ENCODE data around the gene CMC4.

The CMC4 gene

GRCh38 chrX:155053656-155054055, 17.3 kb downstream of the CMC4 start:
- no peak for DNase-seq (ENCODE audit: low read depth)

DNA sequence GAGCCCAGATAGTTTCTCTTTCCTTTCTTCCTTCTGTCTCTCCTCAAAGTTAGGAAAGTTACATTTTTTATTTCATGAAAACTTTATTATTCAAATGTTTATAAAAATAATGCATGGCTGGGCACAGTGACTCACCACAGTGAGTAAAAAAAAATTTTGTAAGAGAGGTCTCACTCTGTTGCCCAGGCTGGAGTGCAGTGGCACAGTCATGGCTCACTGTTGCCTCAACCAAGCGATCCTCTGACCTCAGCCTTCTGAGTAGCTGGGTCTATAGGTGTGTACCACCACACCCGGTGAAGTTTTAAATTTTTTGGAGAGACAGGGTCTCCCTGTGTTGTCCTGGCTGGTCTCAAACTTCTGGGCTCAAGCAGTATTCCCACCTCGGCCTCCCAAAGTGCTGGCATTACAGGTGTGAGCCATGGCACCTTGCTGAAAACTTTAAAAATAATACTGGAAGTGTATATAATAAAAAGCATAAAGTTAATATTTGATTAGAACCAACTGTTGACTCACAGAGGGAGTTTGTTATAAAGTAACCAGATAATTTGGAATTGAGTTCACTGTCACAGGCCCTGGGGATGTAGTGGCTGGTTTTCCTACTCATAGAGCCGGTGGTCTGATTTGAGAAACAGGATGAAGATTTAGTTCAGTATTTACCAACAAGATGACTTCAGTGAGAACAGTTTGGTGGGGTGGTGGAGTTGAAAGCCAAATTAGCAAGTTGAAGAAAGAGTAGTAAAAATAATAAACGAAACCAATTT, 18.0 kb downstream of the CMC4 start:
- no peak for DNase-seq (ENCODE audit: low read depth)

DNA sequence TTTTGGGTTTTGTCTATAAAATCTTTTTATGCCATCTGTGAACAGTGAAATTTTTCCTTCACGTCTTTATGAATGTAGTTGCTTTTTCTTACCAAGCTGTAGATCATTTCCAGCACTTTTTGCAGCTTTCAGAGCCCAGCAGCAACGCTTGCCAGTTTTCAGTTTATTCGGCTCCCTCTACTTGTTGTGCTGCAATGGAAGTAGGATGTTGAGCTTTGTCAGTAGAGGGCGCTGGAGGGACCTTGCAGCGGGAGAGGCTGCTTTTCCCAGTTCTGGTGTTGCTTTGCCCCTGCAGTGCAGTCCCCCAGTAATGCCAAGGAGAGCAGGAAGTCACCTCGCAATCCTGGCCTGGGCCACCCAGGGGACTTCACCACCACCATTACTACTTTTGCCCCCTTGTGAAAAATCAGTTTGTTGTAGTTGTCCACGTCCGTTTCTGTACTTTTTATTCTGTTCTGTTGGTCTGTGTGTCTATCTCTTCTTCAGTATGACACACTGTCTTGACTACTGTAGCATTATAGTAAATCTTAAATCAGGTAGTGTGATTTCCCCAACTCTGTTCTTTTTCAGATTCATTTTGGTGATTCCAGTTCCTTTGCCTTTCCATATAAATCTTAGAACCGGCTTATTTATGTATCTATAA, 21.8 kb downstream of the CMC4 start:
- no peak for DNase-seq (ENCODE audit: low read depth)

DNA sequence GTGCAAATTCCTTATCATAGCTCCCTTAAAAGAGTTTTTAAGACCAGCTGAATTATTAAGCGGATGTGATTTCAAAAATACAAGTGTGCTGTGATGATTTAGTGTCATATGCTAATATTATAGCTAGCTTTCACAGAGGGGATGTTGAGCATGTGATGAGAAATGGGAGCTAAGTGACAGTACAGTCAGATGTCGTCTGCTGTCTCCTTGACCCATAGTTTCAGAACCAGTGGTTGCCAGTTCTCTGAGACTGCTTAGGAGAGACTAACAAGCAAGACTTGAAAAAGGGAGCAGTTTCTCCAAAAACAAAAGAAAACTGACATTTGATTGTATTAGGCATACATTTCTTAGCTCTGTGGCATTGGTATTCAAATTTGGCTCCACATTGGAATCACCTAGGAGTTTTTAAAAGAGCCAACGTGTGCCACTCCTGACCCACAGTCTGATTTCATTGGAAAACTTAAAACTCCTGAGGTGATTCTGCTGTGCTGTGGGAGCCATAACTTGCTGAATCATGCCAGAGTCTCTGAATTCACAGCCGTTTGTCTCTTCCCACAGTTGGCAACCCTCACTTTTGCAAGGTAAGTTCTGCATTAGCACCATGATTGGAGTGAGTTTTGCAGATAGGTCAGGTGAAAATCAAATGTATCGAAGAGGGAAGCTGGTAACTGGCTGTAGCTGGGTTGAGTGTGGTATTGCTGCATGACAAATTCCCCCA, 24.0 kb downstream of the CMC4 start:
- DNase-seq (ENCODE audit: low read depth): no peak

- DNase-seq (ENCODE audit: low read depth): no peak
Measured at GRCh38 chrX:155046129-155046810, 24.7 kb downstream of the CMC4 start.

GRCh38 chrX:155035688-155036087, 35.2 kb downstream of the CMC4 start:
- no peak for DNase-seq (ENCODE audit: low read depth)

DNA sequence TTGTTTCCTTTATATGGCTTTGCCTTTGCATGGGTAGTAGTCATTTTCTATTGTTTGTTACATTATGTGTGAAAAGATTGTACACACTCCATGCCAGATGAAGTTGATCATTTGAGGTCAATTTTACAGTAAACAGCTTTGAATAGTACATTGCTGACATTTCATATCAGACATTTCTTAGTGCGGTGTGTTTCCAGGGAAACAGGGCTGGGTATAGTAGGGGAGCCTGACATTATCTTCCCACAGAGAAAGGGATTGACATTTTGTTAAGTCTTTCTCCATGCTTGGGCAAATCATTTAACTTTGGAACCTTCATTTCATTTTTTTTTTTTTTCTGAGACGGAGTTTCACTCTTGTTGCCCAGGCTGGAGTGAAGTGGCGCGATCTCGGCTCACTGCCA, 39.3 kb downstream of the CMC4 start:
- no peak for DNase-seq (ENCODE audit: low read depth)

- DNase-seq (ENCODE audit: low read depth): no peak
Measured at GRCh38 chrX:155028877-155029291, 42.1 kb downstream of the CMC4 start.

DNA sequence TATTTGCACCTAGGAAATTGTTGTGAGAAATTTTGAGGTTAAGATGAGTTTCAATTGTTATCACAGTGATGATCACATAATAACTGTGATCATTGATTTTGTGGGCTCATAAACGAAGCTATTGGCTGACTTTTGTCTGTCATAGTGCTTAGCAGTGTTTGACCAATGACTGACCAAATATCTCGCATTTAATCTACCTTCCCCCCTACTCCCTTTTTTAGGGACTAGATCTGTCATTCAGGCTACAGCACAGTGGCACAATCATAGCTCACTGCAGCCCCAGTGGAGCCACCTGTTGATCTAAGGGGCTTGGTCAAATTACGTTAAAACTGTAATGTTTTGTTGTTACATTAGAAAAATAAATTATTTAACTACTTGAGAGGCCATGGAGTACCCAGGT, 42.8 kb downstream of the CMC4 start:
- DNase-seq (ENCODE audit: low read depth): no peak

DNA sequence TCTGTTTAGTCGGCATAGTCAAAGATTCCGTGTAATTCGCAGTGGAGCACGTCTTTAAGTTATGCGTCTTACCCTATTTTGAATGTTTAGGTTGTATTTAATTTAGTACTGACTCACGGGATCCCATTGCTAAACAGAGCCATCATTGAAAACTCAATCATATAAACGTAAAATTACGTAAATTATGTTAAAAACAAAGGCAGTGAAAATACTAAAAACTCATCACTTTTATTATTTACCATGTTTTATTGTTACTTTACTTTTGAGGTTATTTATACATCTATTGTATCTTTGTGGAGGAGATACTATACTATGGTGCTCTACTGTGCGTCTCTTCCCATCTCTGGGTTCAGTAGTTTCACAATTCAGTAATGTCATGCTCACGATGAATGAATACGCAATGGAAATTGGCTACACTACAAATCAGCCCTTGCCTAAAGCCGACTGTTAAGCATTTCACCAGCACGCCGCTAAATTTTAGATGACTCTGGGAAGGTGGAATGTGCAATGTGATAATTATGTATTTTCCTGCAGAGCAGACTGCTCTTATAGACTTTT, 43.3 kb downstream of the CMC4 start:
- DNase-seq (ENCODE audit: low read depth): no peak

- DNase-seq (ENCODE audit: low read depth): peak; percentile 89
Measured at GRCh38 chrX:155026727-155027508, 44.0 kb downstream of the CMC4 start, which contains the start of gene FUNDC2. TSS of gene FUNDC2 (plus strand) at chrX:155026844. CDS start at chrX:155026939, 95 bp downstream.

GRCh38 chrX:155026420-155026726, 44.6 kb downstream of the CMC4 start:
- DNase-seq (ENCODE audit: low read depth): no peak

DNA sequence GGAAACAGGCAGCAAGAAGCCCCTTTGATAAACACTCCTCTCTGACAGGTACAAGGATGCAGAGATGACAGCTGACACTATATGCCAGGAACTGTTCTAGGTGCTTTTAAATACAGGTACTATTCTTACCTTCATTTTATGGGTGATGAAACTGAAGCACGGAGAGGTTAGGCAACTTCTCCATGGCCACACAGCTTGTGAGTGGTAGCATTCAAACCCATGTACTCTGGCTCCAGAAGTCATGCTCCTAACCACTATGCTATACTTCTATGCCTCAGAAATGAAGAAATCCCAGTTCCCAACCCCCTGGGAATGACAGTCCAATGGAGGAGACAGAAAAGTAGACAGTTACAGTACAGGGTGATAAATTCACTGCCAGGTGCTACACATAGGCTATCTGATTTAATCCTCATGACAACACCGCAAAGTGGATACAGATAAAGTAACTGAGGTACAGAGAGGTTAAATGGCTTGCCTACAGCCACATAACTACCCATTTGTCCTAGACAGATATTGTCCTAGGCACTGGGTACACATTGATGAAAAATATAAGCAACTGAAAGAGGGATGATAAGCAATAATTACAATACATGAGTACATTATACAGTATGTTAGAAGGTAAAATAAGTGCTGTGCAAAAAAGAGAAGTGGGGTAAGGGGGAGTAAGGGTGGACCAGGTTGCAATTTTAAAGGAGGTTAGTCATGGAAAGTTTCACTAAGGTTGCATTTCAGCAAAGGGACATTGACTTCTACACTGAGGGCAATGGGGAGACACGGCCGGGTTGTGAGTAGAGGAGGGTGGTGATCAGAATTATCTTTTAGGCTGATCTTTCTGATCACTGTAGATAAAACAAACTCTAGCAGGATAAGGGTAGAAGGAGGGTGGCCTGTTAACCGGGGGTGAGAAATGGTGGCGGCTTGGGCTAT, 46.8 kb downstream of the CMC4 start:
- DNase-seq (ENCODE audit: low read depth): no peak

- no peak for DNase-seq (ENCODE audit: low read depth)
Measured at GRCh38 chrX:155022585-155022984, 48.4 kb downstream of the CMC4 start, which contains the start of gene F8. TSS of gene F8 (minus strand) at chrX:155022723. CDS start at chrX:155022552, 171 bp downstream.

- no peak for DNase-seq (ENCODE audit: low read depth)
Measured at GRCh38 chrX:155020591-155020990, 50.3 kb downstream of the CMC4 start.
